ENCODE measurements around the gene HAUS3. TPM values are rescaled to one million over a fixed set of nuclear protein-coding genes. Genes with fewer than 3 reads are reported as not detected.

HAUS3 gene
- total RNA-seq, 2 experiments from 2014 or later: 15.9 to 22.2 TPM

DNA sequence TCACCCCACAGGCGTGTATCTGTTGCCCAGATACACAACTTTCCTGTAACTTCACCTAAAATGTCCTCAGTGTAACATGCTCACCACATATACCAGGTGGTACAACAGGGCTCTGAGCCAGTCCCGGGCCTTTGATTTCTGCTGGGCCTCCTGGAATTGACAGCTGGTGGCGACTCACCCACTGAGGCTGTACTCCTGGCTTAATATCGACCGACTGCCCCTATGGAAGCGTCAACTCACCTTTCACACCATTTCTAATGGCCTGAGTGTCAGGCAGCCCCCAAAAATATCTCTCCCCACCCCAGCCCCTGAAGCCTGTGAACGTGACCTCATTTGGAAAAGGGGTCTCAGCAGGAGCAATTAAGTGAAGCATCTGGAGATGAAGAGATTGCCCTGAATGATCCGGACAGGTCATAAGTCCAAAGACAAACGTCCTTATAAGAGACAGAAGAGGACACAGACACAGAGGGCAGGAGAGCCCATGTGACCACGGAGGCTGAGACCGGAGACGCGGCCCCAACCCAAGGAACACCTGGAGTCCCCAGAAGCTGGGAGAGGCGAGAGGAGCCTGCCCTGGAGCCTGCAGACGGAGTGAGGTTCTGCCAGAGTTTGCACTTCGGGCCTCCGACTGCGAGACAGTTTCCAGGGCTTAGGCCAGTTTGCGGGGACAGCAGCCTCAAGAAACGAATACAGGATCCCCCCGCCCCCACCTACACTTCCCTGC lies 32.6 kb upstream of the HAUS3 start:
- H3K9me3 ChIP-seq (ENCODE audit: low read length): no peaks in the 10 kb centered on the region
- no peak overlapping the region for H3K4me2 ChIP-seq (ENCODE audit: low read length)
- ChIA-PET POLR2A (no interaction called here), CTCF (ENCODE audit: unreplicated experiment) (no interaction called here)
- H2AFZ ChIP-seq (ENCODE audit: low read length): no peak overlapping the region
- no TSS peak for BruUV-seq (replicated peaks)
- no peaks in the 10 kb centered on the region for H3K4me1 ChIP-seq (ENCODE audit: insufficient read depth, low read length, poor library complexity, severe bottlenecking)
- intact Hi-C loops (cut with micrococcal nuclease; ENCODE audit: unreplicated experiment): no loop called here
- no peaks in the 10 kb centered on the region for H4K20me1 ChIP-seq (ENCODE audit: insufficient read depth, low read length)
- no peaks in the 10 kb centered on the region for H3K9me2 ChIP-seq (ENCODE audit: insufficient read depth, low read length)
- DNase-seq (ENCODE audit: low spot score): no peak
- no peak overlapping the region for H3K4me3 ChIP-seq (ENCODE audit: low read depth, low read length, poor library complexity, severe bottlenecking)
- H3K36me3 ChIP-seq (ENCODE audit: insufficient read depth, low read length): no peaks in the 10 kb centered on the region
- no peaks in the 10 kb centered on the region for H3K79me2 ChIP-seq (ENCODE audit: insufficient read depth, low read depth, low read length)
- TF ChIP-seq, protein P1, sequence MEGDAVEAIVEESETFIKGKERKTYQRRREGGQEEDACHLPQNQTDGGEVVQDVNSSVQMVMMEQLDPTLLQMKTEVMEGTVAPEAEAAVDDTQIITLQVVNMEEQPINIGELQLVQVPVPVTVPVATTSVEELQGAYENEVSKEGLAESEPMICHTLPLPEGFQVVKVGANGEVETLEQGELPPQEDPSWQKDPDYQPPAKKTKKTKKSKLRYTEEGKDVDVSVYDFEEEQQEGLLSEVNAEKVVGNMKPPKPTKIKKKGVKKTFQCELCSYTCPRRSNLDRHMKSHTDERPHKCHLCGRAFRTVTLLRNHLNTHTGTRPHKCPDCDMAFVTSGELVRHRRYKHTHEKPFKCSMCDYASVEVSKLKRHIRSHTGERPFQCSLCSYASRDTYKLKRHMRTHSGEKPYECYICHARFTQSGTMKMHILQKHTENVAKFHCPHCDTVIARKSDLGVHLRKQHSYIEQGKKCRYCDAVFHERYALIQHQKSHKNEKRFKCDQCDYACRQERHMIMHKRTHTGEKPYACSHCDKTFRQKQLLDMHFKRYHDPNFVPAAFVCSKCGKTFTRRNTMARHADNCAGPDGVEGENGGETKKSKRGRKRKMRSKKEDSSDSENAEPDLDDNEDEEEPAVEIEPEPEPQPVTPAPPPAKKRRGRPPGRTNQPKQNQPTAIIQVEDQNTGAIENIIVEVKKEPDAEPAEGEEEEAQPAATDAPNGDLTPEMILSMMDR (conservative IDR thresholded peaks at IDR 0.05; ENCODE audit: low read length): no peak
- TF ChIP-seq EZH2phosphoT487 (IDR thresholded peaks at IDR 0.05; ENCODE audit: borderline replicate concordance, low read depth, low read length): no peak
- H3K27ac ChIP-seq (ENCODE audit: low read depth, low read length, poor library complexity, severe bottlenecking): no peak overlapping the region

DNA sequence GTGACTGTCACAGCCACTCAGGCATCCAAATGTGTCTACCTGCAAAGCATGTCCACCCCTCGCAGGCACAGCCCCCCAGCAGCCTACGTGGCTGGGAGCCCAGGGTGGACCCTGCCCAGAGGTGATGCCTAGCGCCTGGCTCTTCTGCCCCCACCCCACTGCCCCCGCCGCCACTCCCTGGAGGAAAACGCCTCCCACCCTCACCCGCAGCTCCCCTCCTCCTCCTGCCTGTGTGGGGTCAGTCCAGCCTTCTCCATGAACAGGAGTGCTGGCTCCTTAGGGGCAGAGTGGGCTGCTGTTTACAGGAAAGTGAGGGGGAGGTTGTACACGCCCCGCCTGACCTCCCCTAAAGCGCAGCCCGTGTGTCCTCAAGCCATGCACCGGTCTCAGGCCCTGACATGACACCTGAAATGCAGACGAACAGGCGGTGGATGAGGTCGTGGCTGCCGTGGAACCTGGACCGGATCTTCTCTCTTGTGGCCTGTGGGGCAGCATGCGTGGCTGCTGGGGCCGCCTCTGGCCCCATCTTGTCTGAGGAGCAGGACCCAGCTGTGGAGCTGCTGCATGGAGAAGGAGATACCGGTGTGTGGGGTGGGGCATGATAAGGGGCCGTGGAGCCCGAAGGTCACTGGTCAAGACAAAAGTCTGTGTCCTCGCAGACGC lies 31.9 kb upstream of the HAUS3 start:
- Histone ChIP-seq H3K4me1 (ENCODE audit: insufficient read depth, low read length, poor library complexity, severe bottlenecking) (no peaks in the 10 kb centered on the region), H2AFZ (ENCODE audit: low read length) (no peak overlapping the region), H3K4me3 (ENCODE audit: low read depth, low read length, poor library complexity, severe bottlenecking) (no peak overlapping the region), H3K9me3 (ENCODE audit: low read length) (no peaks in the 10 kb centered on the region), H3K36me3 (ENCODE audit: insufficient read depth, low read length) (no peaks in the 10 kb centered on the region), H4K20me1 (ENCODE audit: insufficient read depth, low read length) (no peaks in the 10 kb centered on the region), H3K79me2 (ENCODE audit: insufficient read depth, low read depth, low read length) (no peaks in the 10 kb centered on the region), H3K9me2 (ENCODE audit: insufficient read depth, low read length) (no peaks in the 10 kb centered on the region), H3K4me2 (ENCODE audit: low read length) (no peak overlapping the region), H3K27ac (ENCODE audit: low read depth, low read length, poor library complexity, severe bottlenecking) (no peak overlapping the region)
- TF ChIP-seq EZH2phosphoT487 (IDR thresholded peaks at IDR 0.05; ENCODE audit: borderline replicate concordance, low read depth, low read length): no peak
- TF ChIP-seq, protein P1 (conservative IDR thresholded peaks at IDR 0.05; ENCODE audit: low read length): no peak
- BruUV-seq (replicated peaks): no TSS peak
- ChIA-PET POLR2A (no interaction called here), CTCF (ENCODE audit: unreplicated experiment) (no interaction called here)
- intact Hi-C loops (cut with micrococcal nuclease; ENCODE audit: unreplicated experiment): no loop called here
- DNase-seq (ENCODE audit: low spot score): no peak

DNA sequence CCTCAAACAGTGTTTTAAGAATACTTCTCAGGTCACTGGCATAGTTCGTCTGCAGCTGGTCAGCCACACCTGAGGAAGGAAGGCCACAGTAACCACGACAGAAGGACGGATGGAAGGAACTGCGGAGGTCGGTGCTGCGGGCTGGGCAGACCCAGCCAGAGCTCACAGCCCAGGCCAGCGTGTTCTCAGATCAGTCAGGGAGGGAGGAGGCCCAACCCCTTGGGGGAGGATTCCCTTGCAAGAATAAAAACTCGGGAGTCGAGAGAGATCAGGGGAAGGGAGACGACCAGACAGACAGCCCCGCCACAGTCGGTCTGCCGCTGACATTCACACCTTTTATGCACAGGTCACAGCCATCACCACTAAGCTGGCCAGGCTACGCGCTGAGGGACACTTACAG lies 31.3 kb upstream of the HAUS3 start:
- intact Hi-C loops (cut with micrococcal nuclease; ENCODE audit: unreplicated experiment): no loop called here
- no peak overlapping the region for H3K4me3 ChIP-seq (ENCODE audit: low read depth, low read length, poor library complexity, severe bottlenecking)
- ChIA-PET CTCF (ENCODE audit: unreplicated experiment) (no interaction called here), POLR2A (no interaction called here)
- H3K9me2 ChIP-seq (ENCODE audit: insufficient read depth, low read length): no peaks in the 10 kb centered on the region
- no peak for DNase-seq (ENCODE audit: low spot score)
- no peaks in the 10 kb centered on the region for H3K4me1 ChIP-seq (ENCODE audit: insufficient read depth, low read length, poor library complexity, severe bottlenecking)
- no peaks in the 10 kb centered on the region for H3K9me3 ChIP-seq (ENCODE audit: low read length)
- no peaks in the 10 kb centered on the region for H3K36me3 ChIP-seq (ENCODE audit: insufficient read depth, low read length)
- H2AFZ ChIP-seq (ENCODE audit: low read length): no peak overlapping the region
- no peaks in the 10 kb centered on the region for H4K20me1 ChIP-seq (ENCODE audit: insufficient read depth, low read length)
- TF ChIP-seq, protein P1 (conservative IDR thresholded peaks at IDR 0.05; ENCODE audit: low read length): no peak
- TF ChIP-seq EZH2phosphoT487 (IDR thresholded peaks at IDR 0.05; ENCODE audit: borderline replicate concordance, low read depth, low read length): no peak
- no peak overlapping the region for H3K4me2 ChIP-seq (ENCODE audit: low read length)
- no TSS peak for BruUV-seq (replicated peaks)
- H3K27ac ChIP-seq (ENCODE audit: low read depth, low read length, poor library complexity, severe bottlenecking): no peak overlapping the region
- H3K79me2 ChIP-seq (ENCODE audit: insufficient read depth, low read depth, low read length): no peaks in the 10 kb centered on the region

All from OCI-LY7 (cell line).